GM12878 (cell line): Measurements from ENCODE around the gene IRF4. TPM values are rescaled to one million over a fixed set of nuclear protein-coding genes. Genes with fewer than 3 reads are reported as not detected.

Experiments used
- BCL11A ChIP-seq: IDR thresholded peaks from 2 replicates; pipeline ENCODE4 v1.6.1; 2011; ENCODE audit warnings: low read depth, low read length
- BCLAF1 ChIP-seq: fragments of 450-650 bp; IDR thresholded peaks from 2 replicates; pipeline ENCODE4 v1.6.1; 2017; ENCODE audit warnings: antibody characterized with exemption, mild to moderate bottlenecking, moderate library complexity
- ESRRA ChIP-seq: IDR thresholded peaks from 2 replicates; pipeline ENCODE4 v1.6.1; 2012; ENCODE audit warnings: mild to moderate bottlenecking, low read length, improper control_type of control experiment
- GABPA ChIP-seq: IDR thresholded peaks from 2 replicates; pipeline ENCODE4 v1.6.1; 2014; ENCODE audit warnings: antibody characterized with exemption, low read depth, mild to moderate bottlenecking, inconsistent platforms
- IKZF2 ChIP-seq, 2 experiments: fragments of 450-650 bp; IDR thresholded peaks; 2 replicates each; pipeline ENCODE4 v1.6.1; 2017; ENCODE audit warnings: mild to moderate bottlenecking in 2 of 2, moderate library complexity in 2 of 2
- KLF5 ChIP-seq: fragments of 450-650 bp; IDR thresholded peaks from 2 replicates; pipeline ENCODE4 v1.6.1; 2014; ENCODE audit warnings: mild to moderate bottlenecking; ENCODE audit not compliant: partially characterized antibody
- MLLT1 ChIP-seq: fragments of 450-650 bp; IDR thresholded peaks from 2 replicates; pipeline ENCODE4 v1.6.1; 2016; ENCODE audit warnings: mild to moderate bottlenecking
- MXI1 ChIP-seq: fragments of 150-350 bp; IDR thresholded peaks from 2 replicates; pipeline ENCODE4 v1.6.1; 2011; ENCODE audit warnings: low read depth, mild to moderate bottlenecking, inconsistent platforms, low read length, improper control_type of control experiment
- MYC ChIP-seq: IDR thresholded peaks from 2 replicates; pipeline ENCODE4 v1.6.1; 2011; ENCODE audit warnings: mild to moderate bottlenecking, low read length, moderate library complexity, inconsistent platforms; ENCODE audit not compliant: insufficient read depth, insufficient replicate concordance, insufficient read length, severe bottlenecking
- RCOR1 ChIP-seq: conservative IDR thresholded peaks from 2 replicates; pipeline ENCODE4 v1.6.1; 2012; ENCODE audit warnings: low read depth, low read length, improper control_type of control experiment
- SIX5 ChIP-seq: IDR thresholded peaks from 2 replicates; pipeline ENCODE4 v1.6.1; 2011; ENCODE audit warnings: mild to moderate bottlenecking, low read depth, low read length, moderate library complexity; ENCODE audit not compliant: severe bottlenecking
- SMAD1 ChIP-seq: fragments of 450-650 bp; IDR thresholded peaks from 2 replicates; pipeline ENCODE4 v1.6.1; 2018; ENCODE audit warnings: mild to moderate bottlenecking, low read depth; ENCODE audit not compliant: partially characterized antibody
- SREBF1 ChIP-seq: IDR thresholded peaks from 2 replicates; pipeline ENCODE4 v1.6.1; 2012; ENCODE audit warnings: mild to moderate bottlenecking, low read length
- SUZ12 ChIP-seq: fragments of 200-600 bp; sonication (generic); IDR thresholded peaks from one replicate; pipeline ENCODE4 v1.6.1; 2018; ENCODE audit warnings: antibody characterized with exemption, mild to moderate bottlenecking; ENCODE audit not compliant: unreplicated experiment
- TARDBP ChIP-seq: IDR thresholded peaks from 2 replicates; pipeline ENCODE4 v1.6.1; 2016; ENCODE audit warnings: borderline replicate concordance
- TCF3 ChIP-seq: IDR thresholded peaks from 2 replicates; pipeline ENCODE4 v1.6.1; 2012; ENCODE audit warnings: low read depth, mild to moderate bottlenecking, low read length, borderline replicate concordance; ENCODE audit not compliant: insufficient read depth
- USF2 ChIP-seq: IDR thresholded peaks from 2 replicates; pipeline ENCODE4 v1.6.1; 2011; ENCODE audit warnings: low read depth, low read length, improper control_type of control experiment, borderline replicate concordance
- WRNIP1 ChIP-seq: IDR thresholded peaks from 2 replicates; pipeline ENCODE4 v1.6.1; 2011; ENCODE audit warnings: low read depth, low read length, improper control_type of control experiment, borderline replicate concordance
- ZBTB11 ChIP-seq: fragments of 450-650 bp; formaldehyde crosslinking; IDR thresholded peaks from 2 replicates; pipeline ENCODE4 v1.5.0; 2022; ENCODE audit warnings: mild to moderate bottlenecking, missing genetic modification characterization
- ZNF207 ChIP-seq: fragments of 450-650 bp; IDR thresholded peaks from 2 replicates; pipeline ENCODE4 v1.6.1; 2014; ENCODE audit warnings: antibody characterized with exemption, mild to moderate bottlenecking, borderline replicate concordance
- ZNF622 ChIP-seq: fragments of 450-650 bp; IDR thresholded peaks from 2 replicates; pipeline ENCODE4 v1.6.1; 2017; ENCODE audit warnings: mild to moderate bottlenecking, inconsistent platforms
- polyA plus RNA-seq, 11 experiments: library from polyadenylated mRNA; depleted of rRNA in 4 of 11; unstranded in 6 of 11; stranded (reverse) in 5 of 11; fragments of >200 nt; fragmentation: Nextera tagmentation in 4 of 11; fragmentation: Illumina TruSeq in 1 of 11; extraction: Ambion mirVana in 4 of 11; extraction: Trizol in 1 of 11; gene quantifications; 1 replicate in 1 of 11; 2 replicates in 10 of 11; pipeline versions ENCODE4 v1.2.1 to v1.2.3, GENCODE V29; 2011 to 2016; ENCODE audit warnings: inconsistent platforms in 2 of 11, missing spikeins in 2 of 11, low read depth in 1 of 11
- total RNA-seq, 4 experiments: library from RNA; depleted of rRNA in 3 of 4; stranded (reverse); fragments of >200 nt in 3 of 4; fragmentation: Illumina TruSeq in 1 of 4; extraction: Trizol in 1 of 4; gene quantifications; 2 replicates each; pipeline versions ENCODE4 v1.2.1 to v1.2.3, GENCODE V29; 2013 to 2021

Gene IRF4
- total and polyA plus RNA-seq, 10 of the 15 experiments (the other 5 are each of a cell fraction or from before 2014, with no cell fraction given) = 50.0 to 495 (median 257) TPM

GRCh38 chr6:364609-365540, 26.7 kb upstream of the IRF4 start (continued):
- TF ChIP-seq MXI1 = 0 out of 2 replicates have a peak, but pooled peaks have one; percentile 49
- no peak for TF ChIP-seq MYC
- peak; percentile 71 for TF ChIP-seq BCL11A
- no peak for TF ChIP-seq RCOR1
- TF ChIP-seq MLLT1 = no peak
- no peak for TF ChIP-seq ESRRA
- no peak for TF ChIP-seq SREBF1
- TF ChIP-seq TARDBP = no peak
- 0 out of 2 replicates have a peak, but pooled peaks have one; percentile 65 for TF ChIP-seq TCF3
- TF ChIP-seq IKZF2 (IDR thresholded peaks at IDR 0.05) = peak; percentile 68 to 70; a peak in 3 of 4 replicates
- no peak for TF ChIP-seq BCLAF1
- TF ChIP-seq SMAD1 = no peak
- no peak for TF ChIP-seq USF2
- TF ChIP-seq GABPA = no peak
- peak; percentile 53 for TF ChIP-seq KLF5
- TF ChIP-seq ZBTB11 (CRISPR knock-in tag) = no peak
- no peak for TF ChIP-seq ZNF622
- no peak for TF ChIP-seq SUZ12
- TF ChIP-seq WRNIP1 = no peak
- no peak for TF ChIP-seq SIX5
- TF ChIP-seq ZNF207 = no peak
